AG04449 (cell line): Measurements from ENCODE around the gene RSBN1L.
"Not testable (repeated sequence)": the region's sequence is repeated elsewhere in the genome, so short reads cannot be mapped to it uniquely, and the experiment has no call there.

Experiments used
- CTCF ChIA-PET: fragments of 350-600 bp; formaldehyde crosslinking; extraction: SDS; loops from one replicate; lab custom pipeline; 2021; ENCODE audit warnings: antibody characterized with exemption; lab: Yijun Ruan, JAX
- POLR2A ChIA-PET: fragments of 400-600, 350-600 bp; formaldehyde crosslinking; extraction: SDS; loops from one replicate; lab custom pipeline; 2020; ENCODE audit warnings: antibody characterized with exemption, inconsistent platforms; lab: Yijun Ruan, JAX
- DNase-seq: peaks from one replicate; pipeline ENCODE4 v3.0.0-alpha.2; 2010; ENCODE audit warnings: low read depth, low spot score
- H3K4me3 ChIP-seq: 2 replicates; pipeline ENCODE4 v1.5.1; 2011; ENCODE audit warnings: low read depth, mild to moderate bottlenecking, control low read depth, low read length
- CTCF ChIP-seq: IDR thresholded peaks from one replicate; pipeline ENCODE4 v1.5.1; 2011; ENCODE audit warnings: mild to moderate bottlenecking, moderate library complexity, low read length, control low read depth, inconsistent platforms; ENCODE audit not compliant: insufficient read depth; ENCODE audit errors: missing control alignments

RSBN1L gene

DNA sequence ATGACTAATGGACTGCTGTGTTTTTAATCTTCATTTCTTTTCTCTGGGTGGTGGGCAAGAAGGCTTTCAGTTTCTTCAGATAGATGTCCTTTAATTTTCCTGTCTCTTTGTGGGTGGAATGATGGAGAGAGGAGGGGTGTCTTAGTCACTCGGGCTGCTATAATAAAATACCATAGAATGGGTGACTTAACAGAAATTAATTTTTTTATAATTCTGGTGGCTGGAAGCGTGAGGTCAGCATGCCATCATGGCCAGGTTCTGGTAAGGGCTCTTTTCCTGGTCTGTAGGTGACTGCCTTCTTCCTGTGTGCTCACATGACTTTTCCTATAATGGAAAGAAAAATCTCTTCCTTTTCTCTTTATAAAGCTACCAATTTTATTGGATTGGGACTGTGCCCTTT lies 6.3 kb downstream of the RSBN1L start:
- no peak for DNase-seq
- POLR2A ChIA-PET = interaction anchor here (0.6 kb wide), 1 partner anchor 31 kb away, joined by 3 read pairs; no protein-coding TSS in a partner anchor
- CTCF ChIA-PET = interaction anchor here (2.1 to 3.4 kb wide), 2 partner anchors 51 to 57 kb away, joined by 11 to 13 read pairs; no protein-coding TSS in a partner anchor
- TF ChIP-seq CTCF = no peak
- H3K4me3 ChIP-seq = no peak overlapping the region

DNA sequence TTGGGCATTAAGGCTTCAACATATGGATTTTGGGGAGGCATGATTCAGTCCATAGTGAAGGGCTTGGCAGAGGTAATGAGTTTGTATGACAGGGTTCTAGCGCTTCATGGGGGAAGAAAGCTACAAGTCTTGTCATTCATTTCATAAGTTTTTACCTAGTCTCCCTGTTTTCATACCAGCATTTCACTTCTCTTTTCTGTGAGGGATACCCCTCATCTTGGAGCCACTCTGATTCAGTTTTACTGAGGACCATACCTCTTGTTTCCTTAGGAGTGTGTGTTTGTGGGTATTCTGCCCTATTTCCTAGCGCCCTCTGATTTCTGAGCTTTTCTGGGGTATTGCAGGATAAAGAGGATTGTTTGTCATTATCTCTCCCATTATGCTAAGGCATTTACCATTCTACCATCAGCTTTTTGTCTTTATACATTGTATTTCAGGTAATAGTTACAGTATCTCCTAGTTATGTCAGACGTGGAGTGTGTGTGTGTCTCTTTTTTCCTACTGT lies 6.8 kb downstream of the RSBN1L start:
- CTCF ChIA-PET = interaction anchor here (2.1 to 3.4 kb wide), 2 partner anchors 51 to 57 kb away, joined by 11 to 13 read pairs; no protein-coding TSS in a partner anchor
- no peak for DNase-seq
- no peak overlapping the region for H3K4me3 ChIP-seq
- POLR2A ChIA-PET = interaction anchor here (0.6 kb wide), 1 partner anchor 32 kb away, joined by 3 read pairs; no protein-coding TSS in a partner anchor
- no peak for TF ChIP-seq CTCF

- DNase-seq, H3K4me3 ChIP-seq, POLR2A ChIA-PET: not testable (repeated sequence)
- CTCF ChIA-PET = interaction anchor here (3.4 kb wide), 1 partner anchor 56 kb away, joined by 13 read pairs; no protein-coding TSS in a partner anchor
Observed at GRCh38 chr7:77703669-77704068, 7.4 kb downstream of the RSBN1L start.

GRCh38 chr7:77707504-77707992 lies 11.3 kb downstream of the RSBN1L start:
- POLR2A ChIA-PET = no interaction called here
- CTCF ChIA-PET = interaction anchor here (0.7 to 1.7 kb wide), 3 partner anchors 8 to 52 kb away, joined by 3 to 4 read pairs (median 4); no protein-coding TSS in a partner anchor
- H3K4me3 ChIP-seq = no peak overlapping the region
- DNase-seq = no peak
- TF ChIP-seq CTCF = no peak

DNA sequence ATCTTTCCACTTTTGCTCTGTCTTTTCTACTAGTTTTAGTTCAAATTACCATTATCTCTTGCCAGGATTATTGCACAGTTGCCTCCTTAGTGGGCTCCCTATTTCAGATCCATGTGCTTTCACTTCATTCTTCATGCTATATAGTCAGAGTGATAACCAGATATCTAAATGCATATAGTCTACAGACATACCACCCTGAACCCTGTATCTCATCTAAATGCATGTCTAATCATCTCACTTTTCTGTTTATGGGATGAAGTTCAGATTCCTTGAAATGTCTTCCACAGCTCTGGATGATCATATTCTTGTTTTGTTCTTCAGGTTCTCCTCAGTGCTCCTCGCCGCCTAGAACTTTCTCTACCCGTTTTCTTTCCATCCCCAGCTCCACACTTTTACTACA lies 13.8 kb downstream of the RSBN1L start:
- DNase-seq = no peak
- no peak overlapping the region for H3K4me3 ChIP-seq
- POLR2A ChIA-PET = no interaction called here
- TF ChIP-seq CTCF = no peak
- CTCF ChIA-PET = interaction anchor here (1.4 kb wide), 1 partner anchor 11 kb away, joined by 4 read pairs; no protein-coding TSS in a partner anchor

- no peak for DNase-seq
- no peak overlapping the region for H3K4me3 ChIP-seq
- ChIA-PET POLR2A (no interaction called here), CTCF (interaction anchor here (0.6 to 1.4 kb wide), 4 partner anchors 10 to 59 kb away, joined by 3 to 5 read pairs (median 4); partner anchors contain the start of gene RSBN1L)
- TF ChIP-seq CTCF = no peak
Observed at GRCh38 chr7:77710861-77711260, 14.6 kb downstream of the RSBN1L start.
